ENCODE data around the gene SLC26A8. TPM values are rescaled to one million over a fixed set of nuclear protein-coding genes. Genes with fewer than 3 reads are reported as not detected.
"Not testable (repeated sequence)": the region's sequence is repeated elsewhere in the genome, so short reads cannot be mapped to it uniquely, and the experiment has no call there.

Gene SLC26A8
- polyA plus RNA-seq, 1 donor: 0.22 TPM

GRCh38 chr6:36052097-36052496, 27.7 kb upstream of the SLC26A8 start:
- DNase-seq (ENCODE audit: low read depth): no peak

- DNase-seq (ENCODE audit: low read depth): no peak
Measured at GRCh38 chr6:36050947-36051710, 26.7 kb upstream of the SLC26A8 start.

- no peak for DNase-seq (ENCODE audit: low read depth)
Measured at GRCh38 chr6:36050305-36050704, 25.9 kb upstream of the SLC26A8 start.

- no peak for DNase-seq (ENCODE audit: low read depth)
Measured at GRCh38 chr6:36049582-36049981, 25.1 kb upstream of the SLC26A8 start.

GRCh38 chr6:36042618-36043260, 18.3 kb upstream of the SLC26A8 start:
- no peak for DNase-seq (ENCODE audit: low read depth)

- no peak for DNase-seq (ENCODE audit: low read depth)
Measured at GRCh38 chr6:36040958-36041357, 16.5 kb upstream of the SLC26A8 start.

- no peak for DNase-seq (ENCODE audit: low read depth)
Measured at GRCh38 chr6:36039112-36039511, 14.7 kb upstream of the SLC26A8 start.

GRCh38 chr6:36038120-36038876, 13.9 kb upstream of the SLC26A8 start:
- no peak for DNase-seq (ENCODE audit: low read depth)

GRCh38 chr6:36035225-36035624, 10.8 kb upstream of the SLC26A8 start:
- no peak for DNase-seq (ENCODE audit: low read depth)

GRCh38 chr6:36034441-36034840, 10.0 kb upstream of the SLC26A8 start:
- DNase-seq (ENCODE audit: low read depth): no peak

GRCh38 chr6:36033935-36034334, 9.5 kb upstream of the SLC26A8 start:
- DNase-seq (ENCODE audit: low read depth): no peak

- not testable (repeated sequence) for DNase-seq (ENCODE audit: low read depth)
Measured at GRCh38 chr6:36033144-36033543, 8.7 kb upstream of the SLC26A8 start.

- DNase-seq (ENCODE audit: low read depth): no peak
Measured at GRCh38 chr6:36032261-36032660, 7.8 kb upstream of the SLC26A8 start.

GRCh38 chr6:36029464-36029863, 5.0 kb upstream of the SLC26A8 start:
- peak; percentile 44 for DNase-seq (ENCODE audit: low read depth)

GRCh38 chr6:36028877-36029324, 4.5 kb upstream of the SLC26A8 start:
- DNase-seq (ENCODE audit: low read depth): no peak

- no peak for DNase-seq (ENCODE audit: low read depth)
Measured at GRCh38 chr6:36028088-36028876, 3.8 kb upstream of the SLC26A8 start.

- peak; percentile 100 for DNase-seq (ENCODE audit: low read depth)
Measured at GRCh38 chr6:36027501-36028087, 3.2 kb upstream of the SLC26A8 start, which contains the start of gene MAPK14. TSS of gene MAPK14 (plus strand) at chr6:36027808. CDS start at chr6:36028158, 350 bp downstream.

GRCh38 chr6:36025932-36026327, 1.5 kb upstream of the SLC26A8 start:
- DNase-seq (ENCODE audit: low read depth): no peak

GRCh38 chr6:36025260-36025931, 955 bp upstream of the SLC26A8 start:
- no peak for DNase-seq (ENCODE audit: low read depth)

- no peak for DNase-seq (ENCODE audit: low read depth)
Measured at GRCh38 chr6:36020154-36020553, 4.3 kb downstream of the SLC26A8 start.

GRCh38 chr6:36019167-36019566, 5.3 kb downstream of the SLC26A8 start:
- DNase-seq (ENCODE audit: low read depth): no peak

Data from forelimb muscle (tissue), 1 donor.